Midbrain (tissue), 1 donor: Measurements from ENCODE around the gene GADD45B.
"Not testable (repeated sequence)": the region's sequence is repeated elsewhere in the genome, so short reads cannot be mapped to it uniquely, and the experiment has no call there.

Experiments used
- DNase-seq: peaks from one replicate; lab custom pipeline; 2025; lab: John Stamatoyannopoulos, UW

The GADD45B gene

GRCh38 chr19:2488405-2488941 lies 12.5 kb downstream of the GADD45B start:
- no peak for DNase-seq

GRCh38 chr19:2488942-2489731 lies 13.2 kb downstream of the GADD45B start:
- DNase-seq, result peak; percentile 57

GRCh38 chr19:2490659-2491058 lies 14.7 kb downstream of the GADD45B start:
- no peak for DNase-seq

GRCh38 chr19:2491130-2491801 lies 15.3 kb downstream of the GADD45B start:
- DNase-seq, result no peak

- no peak for DNase-seq
These were observed 16.9 kb downstream of the GADD45B start for GRCh38 chr19:2492870-2493269.

GRCh38 chr19:2493448-2493847 lies 17.5 kb downstream of the GADD45B start:
- DNase-seq, result not testable (repeated sequence)

- DNase-seq, result no peak
These were observed 18.1 kb downstream of the GADD45B start for GRCh38 chr19:2494084-2494446.

GRCh38 chr19:2494447-2495129 lies 18.7 kb downstream of the GADD45B start:
- DNase-seq, result peak; percentile 69

- DNase-seq, result no peak
These were observed 19.3 kb downstream of the GADD45B start for GRCh38 chr19:2495130-2495641.

- peak; percentile 14 for DNase-seq
These were observed 19.9 kb downstream of the GADD45B start for GRCh38 chr19:2495651-2496316.

GRCh38 chr19:2497186-2497585 lies 21.3 kb downstream of the GADD45B start:
- no peak for DNase-seq

- no peak for DNase-seq
These were observed 24.2 kb downstream of the GADD45B start for GRCh38 chr19:2500156-2500555.

GRCh38 chr19:2500841-2501261 lies 24.9 kb downstream of the GADD45B start:
- DNase-seq, result no peak

- no peak for DNase-seq
These were observed 27.7 kb downstream of the GADD45B start for GRCh38 chr19:2503521-2504109.

GRCh38 chr19:2506656-2507055 lies 30.7 kb downstream of the GADD45B start:
- not testable (repeated sequence) for DNase-seq

GRCh38 chr19:2507109-2507508 lies 31.2 kb downstream of the GADD45B start:
- DNase-seq, result no peak

GRCh38 chr19:2509096-2509495 lies 33.2 kb downstream of the GADD45B start:
- no peak for DNase-seq

- DNase-seq, result no peak
These were observed 35.6 kb downstream of the GADD45B start for GRCh38 chr19:2511570-2511969.

GRCh38 chr19:2511991-2512390 lies 36.1 kb downstream of the GADD45B start:
- no peak for DNase-seq

- no peak for DNase-seq
These were observed 36.9 kb downstream of the GADD45B start for GRCh38 chr19:2512523-2513431.
